HUES48 (cell line): ENCODE data around the gene ATP9B.

Source experiments
- H3K27ac ChIP-seq: one replicate; pipeline ENCODE4 v1.7.0; 2013; ENCODE audit warnings: low read depth, low read length, inconsistent platforms
- H3K27me3 ChIP-seq: 2 replicates; pipeline ENCODE4 v1.6.1; 2013; ENCODE audit warnings: mild to moderate bottlenecking, low read length; ENCODE audit not compliant: control insufficient read depth, insufficient read depth
- H3K36me3 ChIP-seq: 2 replicates; pipeline ENCODE4 v1.6.1; 2013; ENCODE audit warnings: low read length; ENCODE audit not compliant: control insufficient read depth, insufficient read depth
- H3K4me1 ChIP-seq: 2 replicates; pipeline ENCODE4 v1.6.1; 2013; ENCODE audit warnings: mild to moderate bottlenecking, low read length; ENCODE audit not compliant: control insufficient read depth, insufficient read depth
- H3K4me3 ChIP-seq: 2 replicates; pipeline ENCODE4 v1.5.1; 2013; ENCODE audit warnings: mild to moderate bottlenecking, low read depth, low read length
- H3K9ac ChIP-seq: 2 replicates; pipeline ENCODE4 v1.6.1; 2013; ENCODE audit warnings: mild to moderate bottlenecking, low read depth, low read length, moderate library complexity
- H3K9me3 ChIP-seq: 2 replicates; pipeline ENCODE4 v1.6.1; 2013; ENCODE audit warnings: low read length; ENCODE audit not compliant: control insufficient read depth, insufficient read depth

ATP9B gene

DNA sequence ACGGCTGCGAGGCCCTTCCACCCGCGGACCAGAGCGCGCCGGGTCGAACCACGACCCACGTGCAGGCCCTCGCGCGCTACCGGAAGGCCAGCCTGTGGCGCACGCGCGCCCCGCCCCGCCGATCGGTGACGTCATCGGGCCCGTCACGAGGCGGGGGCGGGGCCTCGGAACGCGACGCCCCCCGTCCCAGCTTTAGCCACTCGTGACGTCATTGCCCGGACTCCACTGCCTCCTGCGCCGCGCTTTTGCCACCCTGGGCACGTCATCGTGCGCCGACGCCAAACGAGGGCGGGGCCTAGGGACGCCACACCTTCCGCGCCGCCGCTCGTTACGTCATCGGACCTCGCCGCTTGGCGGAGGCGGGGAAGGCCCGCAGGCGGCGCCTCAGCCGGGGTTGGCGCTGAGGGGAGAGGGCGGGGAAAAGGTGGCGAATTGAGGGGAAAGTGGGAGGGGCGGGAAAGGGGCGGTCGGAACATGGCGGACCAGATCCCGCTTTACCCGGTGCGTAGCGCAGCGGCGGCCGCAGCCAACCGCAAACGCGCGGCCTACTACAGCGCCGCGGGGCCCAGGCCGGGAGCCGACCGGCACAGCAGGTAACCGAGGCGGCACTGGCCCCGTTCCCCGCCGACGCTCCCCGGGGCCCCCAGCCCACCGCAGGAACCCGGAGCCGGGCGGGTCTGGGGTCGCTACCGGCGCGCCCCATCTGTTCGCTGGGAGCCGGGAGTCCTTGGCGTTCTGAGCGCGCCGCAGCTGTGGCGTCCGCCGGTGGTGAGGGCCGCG is at the start of gene ATP9B:
Gene ATP9B (plus strand): TSS at position 458 of the 780 bp plus-strand sequence. CDS start 17 bp downstream, at position 475.
- Histone ChIP-seq H3K36me3 (no peaks in the 10 kb centered on the region), H3K4me1 (no peaks in the 10 kb centered on the region), H3K27me3 (peaks cover 27% of the 10 kb centered on the region), H3K4me3 (peak within 1 kb of the TSS; percentile 94), H3K9me3 (peaks cover 18% of the 10 kb centered on the region), H3K27ac (peak within 1 kb of the TSS; percentile 90), H3K9ac (peak within 1 kb of the TSS; percentile 89)

GRCh38 chr18:79019881-79020280 is 49.3 kb upstream of the ATP9B start:
- H3K4me1 ChIP-seq: no peaks in the 10 kb centered on the region
- H3K27ac ChIP-seq: no peak overlapping the region
- H3K27me3 ChIP-seq: no peaks in the 10 kb centered on the region
- H3K9ac ChIP-seq: no peak overlapping the region
- H3K9me3 ChIP-seq: peaks cover 10% of the 10 kb centered on the region
- H3K4me3 ChIP-seq: no peak overlapping the region
- H3K36me3 ChIP-seq: no peaks in the 10 kb centered on the region

GRCh38 chr18:79022603-79023002 is 46.6 kb upstream of the ATP9B start:
- H3K4me1 ChIP-seq: peaks cover 5% of the 10 kb centered on the region; the same call in 1 of the 2 replicates
- H3K27me3 ChIP-seq: no peaks in the 10 kb centered on the region
- no peak overlapping the region for H3K9ac ChIP-seq
- H3K4me3 ChIP-seq: no peak overlapping the region
- H3K9me3 ChIP-seq: peaks cover 10% of the 10 kb centered on the region
- no peak overlapping the region for H3K27ac ChIP-seq
- no peaks in the 10 kb centered on the region for H3K36me3 ChIP-seq

- Histone ChIP-seq H3K9ac (no peak overlapping the region), H3K4me1 (peaks cover 5% of the 10 kb centered on the region; the same call in 1 of the 2 replicates), H3K27ac (peak overlapping the region; percentile 42), H3K27me3 (no peaks in the 10 kb centered on the region), H3K9me3 (peaks cover 8% of the 10 kb centered on the region), H3K36me3 (no peaks in the 10 kb centered on the region), H3K4me3 (no peak overlapping the region)
Observed at GRCh38 chr18:79026491-79026890, 42.7 kb upstream of the ATP9B start.

DNA sequence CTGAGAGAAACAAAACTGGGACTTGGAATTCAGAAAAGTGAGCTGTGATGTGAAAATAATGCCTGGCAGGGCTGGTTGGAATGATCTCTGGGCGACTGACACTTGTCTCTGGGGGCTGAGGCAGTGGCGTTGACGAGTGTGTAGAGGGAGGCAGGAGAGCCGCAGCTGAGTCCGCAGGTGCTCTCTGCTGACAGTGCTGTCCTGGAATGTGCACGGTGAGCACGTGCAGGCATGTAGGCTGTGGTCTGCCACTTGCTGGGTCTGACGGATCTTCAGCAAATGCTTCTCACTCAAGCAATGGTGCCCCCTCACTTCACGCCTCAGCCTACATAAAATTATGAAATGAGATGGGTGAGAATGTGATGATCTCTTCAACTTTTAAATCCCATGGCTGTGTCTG is 38.5 kb upstream of the ATP9B start:
- no peaks in the 10 kb centered on the region for H3K36me3 ChIP-seq
- H3K27me3 ChIP-seq: no peaks in the 10 kb centered on the region
- H3K27ac ChIP-seq: no peak overlapping the region
- no peaks in the 10 kb centered on the region; the same call in 1 of the 2 replicates for H3K9me3 ChIP-seq
- no peak overlapping the region for H3K9ac ChIP-seq
- H3K4me3 ChIP-seq: no peak overlapping the region
- peaks cover 5% of the 10 kb centered on the region; the same call in 1 of the 2 replicates for H3K4me1 ChIP-seq

DNA sequence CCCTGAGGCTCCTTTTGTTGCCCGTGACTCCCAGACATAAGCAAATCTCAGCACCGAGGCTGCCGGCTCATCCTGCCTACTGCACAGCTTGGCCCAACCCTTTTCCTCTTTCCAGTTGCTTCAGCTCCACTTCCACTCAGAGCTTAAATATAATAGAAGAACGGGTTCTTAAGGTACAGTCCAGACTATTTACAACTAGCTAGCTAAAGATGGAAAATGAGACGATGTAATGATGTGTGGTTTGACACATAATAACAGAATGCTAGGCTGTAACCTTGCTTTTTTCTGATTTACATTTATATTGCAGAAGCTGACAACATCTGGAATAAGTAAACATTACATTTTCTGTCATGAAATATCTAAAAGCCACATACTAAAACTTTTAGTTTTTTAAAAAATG is 26.9 kb upstream of the ATP9B start:
- Histone ChIP-seq H3K27me3 (no peaks in the 10 kb centered on the region), H3K9me3 (peaks cover 22% of the 10 kb centered on the region)

DNA sequence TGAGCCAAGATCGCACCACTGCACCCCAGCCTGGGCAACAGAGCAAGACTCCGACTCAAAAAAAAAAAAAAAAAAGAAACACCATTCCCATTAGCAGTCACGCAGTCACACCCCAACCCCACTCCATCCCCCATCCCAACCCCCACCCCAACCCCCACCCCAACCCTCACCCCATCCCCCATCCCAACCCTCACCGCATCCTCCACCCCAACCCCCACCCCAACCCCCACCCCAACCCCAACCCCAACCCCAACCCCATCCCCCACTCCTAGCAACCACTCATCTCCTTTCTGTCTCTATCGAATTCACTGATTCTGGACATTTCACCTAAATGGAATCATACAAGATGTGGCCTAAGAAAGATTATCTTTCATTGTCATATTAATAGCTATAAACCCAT is 25.9 kb upstream of the ATP9B start:
- Histone ChIP-seq H3K4me1 (no peaks in the 10 kb centered on the region), H3K27ac (no peak overlapping the region), H3K27me3 (no peaks in the 10 kb centered on the region), H3K4me3 (no peak overlapping the region), H3K9me3 (peaks cover 13% of the 10 kb centered on the region), H3K9ac (no peak overlapping the region), H3K36me3 (no peaks in the 10 kb centered on the region)

More for the DNA sequence above, 26.9 kb upstream of the ATP9B start:
- Histone ChIP-seq H3K4me1 (no peaks in the 10 kb centered on the region), H3K27ac (no peak overlapping the region), H3K4me3 (no peak overlapping the region), H3K36me3 (no peaks in the 10 kb centered on the region), H3K9ac (no peak overlapping the region)

- H3K9ac ChIP-seq: no peak overlapping the region
- H3K36me3 ChIP-seq: no peaks in the 10 kb centered on the region
- H3K27me3 ChIP-seq: no peaks in the 10 kb centered on the region
- H3K4me1 ChIP-seq: no peaks in the 10 kb centered on the region
- no peak overlapping the region for H3K4me3 ChIP-seq
- no peak overlapping the region for H3K27ac ChIP-seq
- H3K9me3 ChIP-seq: no peaks in the 10 kb centered on the region
Observed at GRCh38 chr18:79046522-79046921, 22.7 kb upstream of the ATP9B start.

DNA sequence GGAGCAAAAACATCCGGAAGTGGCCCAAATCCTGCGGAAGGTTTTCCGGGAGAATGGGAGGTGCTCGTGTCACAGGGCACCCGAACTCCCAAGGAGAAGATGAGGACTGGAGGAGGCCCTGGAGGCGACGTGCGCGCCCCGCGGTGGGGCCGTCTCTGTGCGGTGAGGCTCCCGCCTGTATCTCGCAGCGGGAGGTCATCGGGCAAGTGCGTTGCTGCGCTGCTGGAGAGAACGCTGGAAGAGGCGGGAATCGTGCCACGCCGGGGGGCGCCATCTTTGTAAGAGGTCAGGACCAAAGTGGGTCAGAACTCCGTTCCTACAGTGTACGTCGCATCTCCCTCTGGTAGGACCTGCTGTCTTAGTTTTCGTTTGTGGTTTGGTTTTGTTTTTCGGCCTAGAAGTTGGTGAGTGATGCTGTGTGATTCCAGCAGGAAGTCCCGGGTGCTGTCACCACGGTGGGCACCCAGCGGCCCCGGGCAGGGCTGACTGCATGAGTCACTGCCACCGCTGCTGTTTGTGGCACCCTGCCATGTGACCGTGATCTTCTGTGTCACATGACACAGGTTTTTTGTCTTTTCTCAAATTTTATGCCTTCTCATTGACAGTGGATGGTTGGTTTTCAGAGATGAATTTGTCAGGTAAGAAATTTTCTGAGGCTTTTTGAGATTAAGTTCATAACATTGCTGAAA is 21.5 kb upstream of the ATP9B start:
- H3K4me1 ChIP-seq: no peaks in the 10 kb centered on the region
- no peaks in the 10 kb centered on the region for H3K9me3 ChIP-seq

DNA sequence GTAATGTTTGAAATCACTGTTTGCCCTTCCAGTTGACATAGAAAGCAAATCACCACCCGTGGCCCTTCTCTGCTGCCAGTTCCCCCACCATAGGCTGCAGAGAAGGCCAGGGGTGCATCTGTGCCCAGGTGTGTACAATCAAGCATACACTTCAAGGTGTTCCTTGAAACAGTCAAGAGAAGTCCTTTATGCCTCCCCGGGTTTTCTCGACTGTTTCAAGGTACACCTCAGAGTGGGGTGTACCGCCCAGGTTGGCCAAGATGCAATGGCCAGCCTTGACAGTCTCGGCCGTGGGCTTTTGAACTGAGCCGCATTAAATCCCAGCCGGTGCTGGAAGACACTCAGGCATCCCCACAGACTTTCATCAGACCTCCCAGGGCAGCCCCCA is 21.0 kb upstream of the ATP9B start:
- no peaks in the 10 kb centered on the region for H3K9me3 ChIP-seq
- no peak overlapping the region for H3K4me3 ChIP-seq
- no peaks in the 10 kb centered on the region for H3K36me3 ChIP-seq
- no peaks in the 10 kb centered on the region for H3K27me3 ChIP-seq
- no peak overlapping the region for H3K27ac ChIP-seq
- no peaks in the 10 kb centered on the region for H3K4me1 ChIP-seq
- H3K9ac ChIP-seq: no peak overlapping the region

More for the DNA sequence above, 21.5 kb upstream of the ATP9B start:
- no peaks in the 10 kb centered on the region for H3K36me3 ChIP-seq
- H3K27me3 ChIP-seq: no peaks in the 10 kb centered on the region
- H3K4me3 ChIP-seq: no peak overlapping the region
- H3K9ac ChIP-seq: no peak overlapping the region
- H3K27ac ChIP-seq: no peak overlapping the region

DNA sequence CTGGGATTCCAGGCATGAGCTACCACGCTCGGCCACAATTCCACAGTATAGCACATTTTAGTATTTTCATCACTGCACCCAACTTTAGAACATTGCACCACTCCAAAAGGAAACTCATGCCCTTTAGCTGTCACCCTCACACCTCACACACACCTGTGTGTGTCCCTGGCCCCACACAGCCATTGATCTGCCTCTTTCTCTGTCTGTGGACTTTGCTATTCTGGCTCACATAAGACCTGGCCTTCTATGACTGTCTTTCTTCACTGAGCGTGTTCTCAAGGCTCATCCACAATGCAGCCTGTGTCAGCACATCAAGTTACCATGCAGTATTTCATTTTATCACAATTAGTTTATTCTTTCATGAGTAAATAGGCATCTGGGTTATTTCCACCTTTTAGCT is 19.7 kb upstream of the ATP9B start:
- Histone ChIP-seq H3K9me3 (no peaks in the 10 kb centered on the region), H3K27me3 (no peaks in the 10 kb centered on the region), H3K4me1 (no peaks in the 10 kb centered on the region), H3K36me3 (no peaks in the 10 kb centered on the region), H3K4me3 (no peak overlapping the region), H3K27ac (no peak overlapping the region), H3K9ac (no peak overlapping the region)
